H1 (cell line): ENCODE data around the gene CCDC182. TPM values are rescaled to one million over a fixed set of nuclear protein-coding genes. Genes with fewer than 3 reads are reported as not detected.

ENCODE experiments used
- RNF2 ChIP-seq: fragments of 200-900, 300-1000 bp; sonication (generic); IDR thresholded peaks from 2 replicates; pipeline ENCODE4 v1.7.1; 2016; ENCODE audit warnings: borderline replicate concordance, low read depth, mild to moderate bottlenecking, antibody characterized with exemption, low read length; ENCODE audit not compliant: poor library complexity, severe bottlenecking; ENCODE audit errors: missing control alignments
- TAF7 ChIP-seq: optimal IDR thresholded peaks from 2 replicates; pipeline ENCODE3; 2011; ENCODE audit warnings: low read depth, mild to moderate bottlenecking, inconsistent platforms, low read length, moderate library complexity, borderline replicate concordance
- polyA plus RNA-seq, 7 experiments: library from polyadenylated mRNA; depleted of rRNA in 3 of 7; stranded (reverse) in 5 of 7; unstranded in 2 of 7; fragments of >200 nt in 5 of 7; fragments of 200-250 nt in 2 of 7; gene quantifications; 1 replicate in 5 of 7; 2 replicates in 1 of 7; 4 replicates in 1 of 7; pipeline versions ENCODE4 v1.2.1 to v1.2.3, GENCODE V29; 2011 to 2013; ENCODE audit warnings: missing spikeins in 2 of 7, mixed read lengths in 2 of 7
- total RNA-seq: library from RNA; stranded (reverse); fragmentation: NEBNext Ultra II Directional; extraction: Animal tissue kit (Norgen Biotek cat#: 25700); gene quantifications from 2 replicates; pipeline ENCODE4 v1.2.1, GENCODE V29; 2021

The CCDC182 gene
- total and polyA plus RNA-seq, 2 of the 8 experiments (the other 6 are each of a cell fraction or from before 2014, with no cell fraction given) = not detected

DNA sequence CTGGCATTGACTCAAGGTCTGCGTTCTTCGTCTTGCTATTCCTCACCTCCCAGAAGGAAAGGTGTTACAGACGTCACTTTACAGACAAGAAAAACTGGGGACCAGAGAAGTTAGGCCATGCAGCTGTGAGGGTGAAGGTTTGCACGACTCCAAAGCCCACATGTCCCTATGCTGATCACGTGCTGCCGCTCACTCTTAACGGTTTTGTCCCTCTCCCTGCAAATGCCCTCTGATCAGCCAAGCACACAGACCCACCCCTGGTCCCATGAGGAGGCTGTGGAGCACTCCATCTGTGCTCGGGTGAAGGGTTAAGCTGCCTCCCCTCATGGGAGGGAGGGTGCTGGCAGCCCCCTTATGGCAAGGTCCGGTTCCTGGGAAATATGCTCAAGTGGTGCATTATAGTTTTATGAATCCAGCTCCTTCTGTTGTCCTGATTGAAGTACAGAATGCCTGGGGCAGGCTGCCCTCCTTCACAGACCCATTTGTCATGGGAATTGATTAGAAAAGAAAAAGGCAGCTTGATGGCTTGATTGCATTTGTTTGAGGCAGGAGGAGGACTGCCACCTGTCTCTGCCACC lies 18.8 kb downstream of the CCDC182 start (continued):
- TF ChIP-seq TAF7 = no peak
- no peak for TF ChIP-seq RNF2
